Mucosa of rectum (tissue), 2 donors: ENCODE results near the gene STAMBPL1.
A peak's percentile ranks its signal among the peaks of the same experiment; 100 is the strongest.
"Not testable (repeated sequence)": the region's sequence is repeated elsewhere in the genome, so short reads cannot be mapped to it uniquely, and the experiment has no call there.

Experiments
- H3K27ac ChIP-seq, 2 donors: one replicate each; pipeline ENCODE4 v1.7.0; 2013; ENCODE audit warnings: inconsistent platforms in 2 of 2, low read depth in 2 of 2, low read length in 2 of 2
- H3K27me3 ChIP-seq, 2 donors: one replicate each; pipeline ENCODE4 v1.7.0; 2013; ENCODE audit warnings: low read length in 2 of 2; ENCODE audit not compliant: control insufficient read depth in 2 of 2, insufficient read depth in 2 of 2
- H3K36me3 ChIP-seq, 2 donors: one replicate each; pipeline ENCODE4 v1.7.0; 2013; ENCODE audit warnings: low read length in 2 of 2; ENCODE audit not compliant: control insufficient read depth in 2 of 2, insufficient read depth in 2 of 2
- H3K4me1 ChIP-seq, 2 donors: one replicate each; pipeline ENCODE4 v1.7.0; 2013; ENCODE audit warnings: low read length in 2 of 2, mild to moderate bottlenecking in 1 of 2; ENCODE audit not compliant: control insufficient read depth in 2 of 2, insufficient read depth in 2 of 2
- H3K4me3 ChIP-seq, 2 donors: one replicate each; pipeline ENCODE4 v1.7.0; 2013; ENCODE audit warnings: low read length in 2 of 2
- H3K9ac ChIP-seq, 2 donors: one replicate each; pipeline ENCODE4 v1.7.0; 2013; ENCODE audit warnings: low read length in 2 of 2, low read depth in 1 of 2, mild to moderate bottlenecking in 1 of 2
- H3K9me3 ChIP-seq, 2 donors: one replicate each; pipeline ENCODE4 v1.7.0; 2013; ENCODE audit warnings: low read length in 2 of 2; ENCODE audit not compliant: control insufficient read depth in 2 of 2
- donor health status: healthy.
- donor health status: Normal muscosa, but diverticular disease.

The STAMBPL1 gene

GRCh38 chr10:88928254-88928653, 48.2 kb downstream of the STAMBPL1 start:
- Histone ChIP-seq H3K36me3 (peaks cover 8% of the 10 kb centered on the region in 2 donors), H3K9me3 (no peaks in the 10 kb centered on the region), H3K9ac (no peak overlapping the region), H3K4me3 (no peak overlapping the region), H3K27me3 (no peaks in the 10 kb centered on the region), H3K4me1 (peaks cover 0 to 4% of the 10 kb centered on the region in 2 donors), H3K27ac (no peak overlapping the region)

- no peaks in the 10 kb centered on the region for H3K9me3 ChIP-seq
- no peak overlapping the region for H3K27ac ChIP-seq
- H3K36me3 ChIP-seq, result peaks cover 0 to 6% of the 10 kb centered on the region in 2 donors
- no peak overlapping the region for H3K9ac ChIP-seq
- H3K4me3 ChIP-seq, result no peak overlapping the region
- H3K27me3 ChIP-seq, result no peaks in the 10 kb centered on the region
- peaks cover 3 to 12% of the 10 kb centered on the region in 2 donors for H3K4me1 ChIP-seq
These were observed 51.5 kb downstream of the STAMBPL1 start for GRCh38 chr10:88931548-88931947.

DNA sequence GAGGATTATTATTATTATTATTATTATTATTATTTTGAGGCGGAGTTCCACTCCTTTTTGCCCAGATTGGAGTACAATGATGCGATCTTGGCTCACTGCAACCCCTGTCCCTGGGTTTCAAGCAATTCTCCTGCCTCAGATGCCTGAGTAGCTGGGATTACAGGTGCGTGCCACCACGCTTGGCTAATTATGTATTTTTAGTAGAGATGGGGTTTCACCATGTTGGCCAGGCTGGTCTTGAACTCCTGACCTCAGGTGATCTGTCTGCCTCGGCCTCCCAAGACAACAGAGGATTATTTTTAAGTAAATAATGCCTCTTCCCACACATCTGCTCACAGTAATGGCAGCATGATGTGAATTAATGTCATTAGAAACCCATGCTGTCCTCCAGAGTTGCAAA, 52.0 kb downstream of the STAMBPL1 start:
- Histone ChIP-seq H3K27ac (peak overlapping the region in 1 of 2 donors; percentile 10), H3K4me1 (peaks cover 3 to 12% of the 10 kb centered on the region in 2 donors)
- not testable (repeated sequence) for H3K9me3 ChIP-seq, H3K36me3 ChIP-seq, H3K27me3 ChIP-seq, H3K4me3 ChIP-seq, H3K9ac ChIP-seq

GRCh38 chr10:88932539-88933256, 52.7 kb downstream of the STAMBPL1 start:
- no peaks in the 10 kb centered on the region for H3K9me3 ChIP-seq
- peaks cover 3 to 12% of the 10 kb centered on the region in 2 donors for H3K4me1 ChIP-seq
- H3K27me3 ChIP-seq, result no peaks in the 10 kb centered on the region
- peaks cover 3 to 8% of the 10 kb centered on the region in 2 donors for H3K36me3 ChIP-seq
- H3K27ac ChIP-seq, result peak overlapping the region; percentile 10 to 27
- no peak overlapping the region for H3K4me3 ChIP-seq
- no peak overlapping the region for H3K9ac ChIP-seq

- peaks cover 10 to 15% of the 10 kb centered on the region in 2 donors for H3K36me3 ChIP-seq
These were observed 53.5 kb downstream of the STAMBPL1 start for GRCh38 chr10:88933564-88933963.

DNA sequence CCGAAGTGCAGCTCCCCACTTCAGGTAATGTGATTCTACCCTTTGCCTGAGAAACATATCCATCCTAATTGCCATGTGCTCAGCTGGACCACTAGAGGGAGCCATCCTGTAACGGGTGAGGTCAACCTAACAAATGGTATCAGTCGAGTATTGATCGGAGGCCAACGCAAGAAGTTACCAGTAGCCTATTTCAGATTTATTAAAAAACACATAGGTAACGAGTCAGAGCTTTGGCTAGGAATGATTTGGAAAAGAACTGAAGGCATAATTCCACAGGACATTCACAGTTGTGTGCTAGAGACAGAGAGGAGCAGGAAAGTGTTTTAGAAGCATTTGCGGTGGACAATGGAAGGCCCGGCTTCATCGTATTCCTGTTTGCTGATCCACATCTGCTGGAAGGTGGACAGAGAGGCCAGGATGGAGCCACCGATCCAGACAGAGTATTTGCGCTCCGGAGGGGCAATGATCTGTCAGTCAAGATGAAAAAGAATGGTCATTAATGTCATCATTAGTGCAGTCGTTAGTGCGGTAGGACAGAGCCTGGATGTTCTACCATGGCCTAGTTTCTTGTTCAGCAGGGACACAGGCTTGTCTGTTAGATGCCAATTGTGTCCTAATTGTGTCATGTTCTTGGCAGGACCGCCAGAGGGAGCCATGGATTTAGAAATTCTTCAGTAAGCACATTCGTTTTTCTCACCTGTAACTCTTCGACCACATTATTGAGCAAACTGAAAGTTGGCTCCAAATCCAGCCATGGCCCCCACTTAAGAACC, 55.0 kb downstream of the STAMBPL1 start:
- Histone ChIP-seq H3K4me3 (peak overlapping the region in 1 of 2 donors; percentile 8), H3K36me3 (peaks cover 18 to 25% of the 10 kb centered on the region in 2 donors), H3K9me3 (no peaks in the 10 kb centered on the region), H3K27ac (peak overlapping the region; percentile 2 to 18), H3K4me1 (peaks cover 3 to 12% of the 10 kb centered on the region in 2 donors), H3K9ac (peak overlapping the region in 1 of 2 donors; percentile 23), H3K27me3 (no peaks in the 10 kb centered on the region)

More at GRCh38 chr10:88933564-88933963, 53.5 kb downstream of the STAMBPL1 start:
- Histone ChIP-seq H3K27me3 (no peaks in the 10 kb centered on the region), H3K9ac (no peak overlapping the region), H3K9me3 (no peaks in the 10 kb centered on the region), H3K4me3 (no peak overlapping the region), H3K4me1 (peaks cover 3 to 12% of the 10 kb centered on the region in 2 donors), H3K27ac (no peak overlapping the region)

DNA sequence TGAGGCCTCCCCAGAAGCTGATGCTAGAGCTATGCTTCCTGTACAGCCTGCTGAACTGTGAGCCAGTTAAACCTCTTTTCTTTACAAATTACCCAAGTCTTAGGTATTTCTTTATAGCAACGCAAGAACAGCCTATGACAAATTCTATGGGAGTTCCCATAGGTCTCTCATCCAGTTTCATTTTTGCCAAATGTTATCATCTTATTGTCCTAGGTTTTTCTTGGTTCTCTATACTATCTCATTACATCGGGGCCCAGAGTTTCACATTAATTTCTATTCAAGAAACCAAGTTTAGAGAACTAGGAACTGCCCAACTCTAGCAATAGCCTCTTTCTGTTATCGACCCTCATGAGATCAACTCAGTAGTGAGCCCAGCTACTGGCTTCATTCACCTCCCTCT, 56.6 kb downstream of the STAMBPL1 start:
- Histone ChIP-seq H3K4me1 (peaks cover 3 to 12% of the 10 kb centered on the region in 2 donors), H3K27me3 (no peaks in the 10 kb centered on the region), H3K9ac (no peak overlapping the region), H3K9me3 (no peaks in the 10 kb centered on the region), H3K36me3 (peaks cover 23 to 33% of the 10 kb centered on the region in 2 donors), H3K4me3 (no peak overlapping the region), H3K27ac (no peak overlapping the region)

DNA sequence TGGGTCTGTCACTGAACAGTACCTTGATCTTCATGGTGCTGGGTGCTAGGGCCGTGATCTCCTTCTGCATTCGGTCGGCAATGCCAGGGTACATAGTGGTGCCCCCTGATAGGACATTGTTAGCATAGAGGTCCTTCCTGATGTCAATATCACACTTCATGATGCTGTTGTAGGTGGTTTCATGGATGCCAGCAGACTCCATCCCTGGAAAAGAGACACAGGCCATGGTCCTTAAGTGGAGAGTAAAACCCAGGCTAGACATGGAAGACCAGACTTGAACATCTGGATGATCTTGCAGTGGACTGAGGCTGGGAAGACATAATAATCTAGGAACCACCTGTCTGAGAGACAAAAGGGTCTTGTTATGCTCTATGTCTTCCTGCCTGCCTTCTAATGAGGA, 58.0 kb downstream of the STAMBPL1 start:
- Histone ChIP-seq H3K27ac (no peak overlapping the region), H3K4me1 (peaks cover 3 to 8% of the 10 kb centered on the region in 2 donors), H3K36me3 (peaks cover 26 to 36% of the 10 kb centered on the region in 2 donors), H3K4me3 (no peak overlapping the region), H3K9me3 (no peaks in the 10 kb centered on the region), H3K9ac (no peak overlapping the region), H3K27me3 (no peaks in the 10 kb centered on the region)

- Histone ChIP-seq H3K27ac (no peak overlapping the region), H3K4me1 (peaks cover 3 to 8% of the 10 kb centered on the region in 2 donors), H3K9me3 (no peaks in the 10 kb centered on the region), H3K9ac (no peak overlapping the region), H3K36me3 (peaks cover 26 to 36% of the 10 kb centered on the region in 2 donors), H3K4me3 (no peak overlapping the region), H3K27me3 (no peaks in the 10 kb centered on the region)
These were observed 58.9 kb downstream of the STAMBPL1 start for GRCh38 chr10:88938938-88939337.

GRCh38 chr10:88941026-88941425, 61.0 kb downstream of the STAMBPL1 start:
- H3K9ac ChIP-seq, result no peak overlapping the region

More at GRCh38 chr10:88941026-88941425, 61.0 kb downstream of the STAMBPL1 start:
- Histone ChIP-seq H3K36me3 (peaks cover 26 to 36% of the 10 kb centered on the region in 2 donors), H3K4me1 (no peaks in the 10 kb centered on the region), H3K9me3 (no peaks in the 10 kb centered on the region), H3K27me3 (no peaks in the 10 kb centered on the region), H3K4me3 (no peak overlapping the region), H3K27ac (no peak overlapping the region)
